Measurements from ENCODE around the gene BRD4.

BRD4 gene

DNA sequence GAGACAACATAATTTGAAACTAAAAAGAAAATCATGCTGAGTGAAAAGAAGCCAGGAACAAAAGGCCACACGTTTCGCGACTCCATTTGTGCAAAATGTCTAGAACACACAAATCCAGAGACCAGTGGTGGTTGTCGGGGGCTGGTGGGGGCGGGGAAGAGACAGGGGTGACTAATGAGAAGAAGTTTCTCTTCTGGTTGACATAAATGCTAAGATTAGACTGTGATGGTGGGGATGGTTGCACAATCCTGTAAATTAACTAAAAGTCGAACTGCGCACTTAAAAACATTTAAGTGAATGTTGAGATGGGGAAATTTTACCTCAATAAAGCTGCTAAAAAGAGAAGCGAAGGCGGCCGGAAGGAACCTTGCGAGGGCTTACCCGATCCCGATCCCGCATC, 40.1 kb upstream of the BRD4 start:
- no peak for TF ChIP-seq POLR2AphosphoS5 (IDR thresholded peaks at IDR 0.05; ENCODE audit: low read depth, low read length)
- no peak for TF ChIP-seq TAF1 (IDR thresholded peaks at IDR 0.05; ENCODE audit: borderline replicate concordance, insufficient read depth, low read length)
- no peak for TF ChIP-seq FOXP2 (optimal IDR thresholded peaks at IDR 0.05; ENCODE audit: borderline replicate concordance, extremely low read depth, extremely low read length, insufficient read depth)

DNA sequence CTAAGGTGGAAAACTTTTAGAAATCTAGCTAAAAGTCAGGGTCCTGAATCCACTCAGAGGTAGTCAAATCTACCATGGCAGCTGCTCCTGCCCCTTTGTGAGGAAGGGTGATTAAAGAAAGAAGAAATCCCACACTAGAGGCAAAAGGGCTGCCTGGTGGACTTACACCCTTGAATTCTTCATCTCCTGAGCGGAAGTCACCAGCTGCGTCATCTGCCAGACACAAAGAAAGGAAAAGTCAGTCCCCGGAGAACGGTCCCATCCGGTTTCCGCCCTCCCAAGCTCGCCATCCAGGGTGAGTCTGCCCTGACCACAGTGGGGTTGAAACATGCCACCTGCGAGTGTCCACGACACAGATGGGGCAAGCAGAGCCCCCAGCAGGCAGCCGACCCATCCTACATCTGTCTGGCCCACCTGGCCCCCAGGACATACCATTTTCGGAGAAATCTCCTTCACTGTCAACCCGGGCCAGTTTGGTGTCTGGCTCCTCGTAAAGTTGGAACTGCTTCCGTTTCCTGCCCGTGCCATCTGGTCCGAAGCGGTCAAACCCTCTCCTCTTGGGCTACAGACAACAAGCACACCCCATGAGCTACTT, 39.5 kb upstream of the BRD4 start:
- no peak for TF ChIP-seq POLR2AphosphoS5 (IDR thresholded peaks at IDR 0.05; ENCODE audit: low read depth, low read length)
- TF ChIP-seq REST (IDR thresholded peaks at IDR 0.05; ENCODE audit: insufficient read depth in 1 of 2, low read depth in 2 of 2, low read length in 2 of 2), result no peak
- no peak for TF ChIP-seq TAF1 (IDR thresholded peaks at IDR 0.05; ENCODE audit: borderline replicate concordance, insufficient read depth, low read length)
- TF ChIP-seq SIN3A (IDR thresholded peaks at IDR 0.05; ENCODE audit: borderline replicate concordance, insufficient read depth, low read length), result no peak
- no peak for TF ChIP-seq FOXP2 (optimal IDR thresholded peaks at IDR 0.05; ENCODE audit: borderline replicate concordance, extremely low read depth, extremely low read length, insufficient read depth)

DNA sequence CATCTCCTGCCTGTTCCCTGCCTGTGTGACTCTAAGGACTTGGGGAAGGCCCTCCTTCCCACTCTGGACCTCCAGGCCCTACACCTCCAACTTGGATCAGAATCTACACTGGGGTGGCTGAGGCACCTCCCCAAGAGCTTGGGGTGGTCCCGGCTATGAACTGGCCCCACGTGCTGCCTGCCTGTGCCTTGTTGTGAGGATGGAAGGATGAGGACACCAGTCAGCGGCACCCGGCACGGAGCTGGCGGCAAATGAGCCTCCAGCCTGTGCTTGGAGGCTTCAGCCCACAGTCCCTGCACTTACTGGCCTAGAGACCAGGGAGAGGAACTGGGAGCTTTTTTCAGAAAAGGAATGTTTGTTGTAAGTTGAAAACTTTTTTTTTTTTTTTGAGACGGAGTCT, 38.8 kb upstream of the BRD4 start:
- TF ChIP-seq FOXP2 (optimal IDR thresholded peaks at IDR 0.05; ENCODE audit: borderline replicate concordance, extremely low read depth, extremely low read length, insufficient read depth), result no peak
- TF ChIP-seq TAF1 (IDR thresholded peaks at IDR 0.05; ENCODE audit: borderline replicate concordance, insufficient read depth, low read length), result no peak
- no peak for TF ChIP-seq REST (IDR thresholded peaks at IDR 0.05; ENCODE audit: insufficient read depth in 1 of 2, low read depth in 2 of 2, low read length in 2 of 2)
- no peak for TF ChIP-seq POLR2AphosphoS5 (IDR thresholded peaks at IDR 0.05; ENCODE audit: low read depth, low read length)
- TF ChIP-seq SIN3A (IDR thresholded peaks at IDR 0.05; ENCODE audit: borderline replicate concordance, insufficient read depth, low read length), result no peak

- TF ChIP-seq SIN3A (IDR thresholded peaks at IDR 0.05; ENCODE audit: borderline replicate concordance, insufficient read depth, low read length) (no peak), POLR2AphosphoS5 (IDR thresholded peaks at IDR 0.05; ENCODE audit: low read depth, low read length) (no peak), FOXP2 (optimal IDR thresholded peaks at IDR 0.05; ENCODE audit: borderline replicate concordance, extremely low read depth, extremely low read length, insufficient read depth) (no peak), REST (IDR thresholded peaks at IDR 0.05; ENCODE audit: insufficient read depth in 1 of 2, low read depth in 2 of 2, low read length in 2 of 2) (no peak), TAF1 (IDR thresholded peaks at IDR 0.05; ENCODE audit: borderline replicate concordance, insufficient read depth, low read length) (no peak)
Measured at GRCh38 chr19:15369594-15369891, 37.2 kb upstream of the BRD4 start.

DNA sequence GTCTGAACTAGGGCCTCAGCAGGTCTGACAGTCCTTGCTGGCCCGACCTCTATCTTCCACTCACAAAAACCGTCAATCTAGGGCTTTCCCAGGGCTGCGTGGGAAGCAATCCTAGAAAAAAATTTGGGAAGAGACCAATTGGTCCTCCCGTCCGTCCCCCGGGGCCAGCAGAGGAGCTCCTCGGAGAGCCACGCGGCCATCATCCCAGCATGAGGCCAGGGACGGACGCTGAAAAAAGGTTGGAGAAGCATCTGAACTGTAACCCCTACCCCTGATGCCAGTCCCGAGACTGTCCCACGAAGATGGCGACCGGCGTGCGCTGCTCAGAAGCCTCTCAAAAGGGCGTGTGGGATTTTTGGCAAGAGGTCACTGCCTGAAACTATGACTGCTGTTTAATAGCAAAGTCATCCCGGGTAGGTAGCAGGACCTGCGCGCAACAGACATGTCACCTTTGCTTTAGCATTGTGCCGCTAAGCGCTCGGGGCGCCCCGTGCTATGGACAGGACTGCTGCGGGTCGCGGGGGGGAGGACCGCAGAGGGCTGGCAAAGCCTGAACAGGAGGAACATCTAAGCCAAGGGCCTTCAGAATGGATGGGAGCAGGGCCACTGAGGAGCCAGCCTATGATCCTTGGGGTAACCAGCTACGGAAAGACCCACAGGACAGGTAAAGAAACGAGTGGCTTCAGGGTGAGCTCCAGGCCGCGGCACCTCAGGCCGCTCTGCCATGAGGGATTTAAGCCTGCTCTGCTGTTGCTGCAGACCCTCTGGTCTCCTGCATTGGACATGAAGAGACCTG, 36.7 kb upstream of the BRD4 start:
- TF ChIP-seq REST (IDR thresholded peaks at IDR 0.05; ENCODE audit: insufficient read depth in 1 of 2, low read depth in 2 of 2, low read length in 2 of 2) (no peak), TAF1 (IDR thresholded peaks at IDR 0.05; ENCODE audit: borderline replicate concordance, insufficient read depth, low read length) (no peak), SIN3A (IDR thresholded peaks at IDR 0.05; ENCODE audit: borderline replicate concordance, insufficient read depth, low read length) (no peak), FOXP2 (optimal IDR thresholded peaks at IDR 0.05; ENCODE audit: borderline replicate concordance, extremely low read depth, extremely low read length, insufficient read depth) (no peak)
